RWPE2 (cell line): ENCODE data around the gene ZBTB34.

Experiments
- ATAC-seq: fragments of 200-7000 bp; cut with Tn5 transposase; 3 replicates; pipeline ENCODE4 v1.9.1; 2021; ENCODE audit warnings: low read depth
- DNase-seq: peaks from one replicate; pipeline ENCODE4 v3.0.0-alpha.2; 2020; ENCODE audit warnings: low spot score
- H3K27ac ChIP-seq: fragments of 450-650 bp; 2 replicates; pipeline ENCODE4 v1.5.1; 2017; ENCODE audit warnings: mild to moderate bottlenecking; ENCODE audit not compliant: poor library complexity, severe bottlenecking
- H3K27me3 ChIP-seq: fragments of 250-450 bp; sonication (Bioruptor Pico); 2 replicates; pipeline ENCODE4 v1.5.1; 2021; ENCODE audit warnings: mild to moderate bottlenecking, moderate library complexity; ENCODE audit not compliant: insufficient read depth, poor library complexity, severe bottlenecking
- H3K36me3 ChIP-seq: fragments of 250-450 bp; sonication (Bioruptor Pico); 2 replicates; pipeline ENCODE4 v1.5.1; 2020; ENCODE audit warnings: low read depth, mild to moderate bottlenecking, moderate library complexity
- H3K4me1 ChIP-seq: fragments of 250-450 bp; sonication (Bioruptor Pico); 2 replicates; pipeline ENCODE4 v1.5.1; 2021; ENCODE audit warnings: mild to moderate bottlenecking, moderate library complexity; ENCODE audit not compliant: insufficient read depth, poor library complexity, severe bottlenecking
- H3K4me3 ChIP-seq: fragments of 250-450 bp; sonication (Bioruptor Pico); 2 replicates; pipeline ENCODE4 v1.5.1; 2021; ENCODE audit warnings: mild to moderate bottlenecking, moderate library complexity; ENCODE audit not compliant: severe bottlenecking
- H3K9me3 ChIP-seq: fragments of 250-450 bp; sonication (Bioruptor Pico); 2 replicates; pipeline ENCODE4 v1.5.1; 2021; ENCODE audit warnings: mild to moderate bottlenecking, moderate library complexity; ENCODE audit not compliant: severe bottlenecking
- CTCF ChIP-seq: fragments of 450-650 bp; IDR thresholded peaks from one replicate; pipeline ENCODE4 v1.5.1; 2017; ENCODE audit warnings: mild to moderate bottlenecking, moderate library complexity; ENCODE audit not compliant: poor library complexity, severe bottlenecking

ZBTB34 gene

GRCh38 chr9:126834672-126835071 lies 25.8 kb upstream of the ZBTB34 start:
- no peak for TF ChIP-seq CTCF
- Histone ChIP-seq H3K27me3 (no peaks in the 10 kb centered on the region), H3K4me3 (no peak overlapping the region), H3K27ac (no peak overlapping the region), H3K4me1 (no peaks in the 10 kb centered on the region), H3K36me3 (peaks cover 33% of the 10 kb centered on the region; the same call in 1 of the 2 replicates), H3K9me3 (no peaks in the 10 kb centered on the region)
- ATAC-seq (no peak), DNase-seq (no peak)

- peaks cover 33% of the 10 kb centered on the region; the same call in 1 of the 2 replicates for H3K36me3 ChIP-seq
- H3K27ac ChIP-seq: no peak overlapping the region
- TF ChIP-seq CTCF: no peak
Observed at GRCh38 chr9:126836216-126836615, 24.2 kb upstream of the ZBTB34 start.

GRCh38 chr9:126838055-126838811 lies 22.2 kb upstream of the ZBTB34 start:
- Histone ChIP-seq H3K4me3 (no peak overlapping the region), H3K27me3 (no peaks in the 10 kb centered on the region), H3K4me1 (no peaks in the 10 kb centered on the region), H3K9me3 (no peaks in the 10 kb centered on the region), H3K36me3 (peaks cover 20% of the 10 kb centered on the region; the same call in 1 of the 2 replicates), H3K27ac (no peak overlapping the region)
- no peak for TF ChIP-seq CTCF
- no peak for ATAC-seq
- no peak for DNase-seq

More at GRCh38 chr9:126836216-126836615, 24.2 kb upstream of the ZBTB34 start:
- ATAC-seq (no peak), DNase-seq (no peak)
- no peaks in the 10 kb centered on the region for H3K9me3 ChIP-seq
- H3K4me1 ChIP-seq: no peaks in the 10 kb centered on the region
- H3K27me3 ChIP-seq: no peaks in the 10 kb centered on the region
- H3K4me3 ChIP-seq: no peak overlapping the region

- H3K36me3 ChIP-seq: peaks cover 16% of the 10 kb centered on the region; the same call in 1 of the 2 replicates
- DNase-seq: no peak
- H3K4me3 ChIP-seq: no peak overlapping the region
- no peaks in the 10 kb centered on the region for H3K27me3 ChIP-seq
- no peak for ATAC-seq
- no peaks in the 10 kb centered on the region for H3K9me3 ChIP-seq
- H3K4me1 ChIP-seq: peaks cover under 1% of the 10 kb centered on the region
- TF ChIP-seq CTCF: no peak
- H3K27ac ChIP-seq: no peak overlapping the region
Observed at GRCh38 chr9:126838895-126839294, 21.5 kb upstream of the ZBTB34 start.

- Histone ChIP-seq H3K9me3 (no peaks in the 10 kb centered on the region), H3K4me3 (no peak overlapping the region), H3K27me3 (no peaks in the 10 kb centered on the region), H3K27ac (no peak overlapping the region), H3K4me1 (peaks cover 5% of the 10 kb centered on the region), H3K36me3 (peaks cover 13% of the 10 kb centered on the region; the same call in 1 of the 2 replicates)
- ATAC-seq (no peak), DNase-seq (no peak)
- no peak for TF ChIP-seq CTCF
Observed at GRCh38 chr9:126839301-126839700, 21.1 kb upstream of the ZBTB34 start.
